Natural killer cell (primary cell): ENCODE measurements around the gene BIRC2. TPM values are rescaled to one million over a fixed set of nuclear protein-coding genes. Genes with fewer than 3 reads are reported as not detected.
A peak's percentile ranks its signal among the peaks of the same experiment; 100 is the strongest.

Source experiments
- ATAC-seq, 3 donors: fragments of 150-1000 bp in 2 of 3; fragments of 200-7000 bp in 1 of 3; cut with Tn5 transposase; 1 replicate in 1 of 3; 2 replicates in 2 of 3; pipeline ENCODE4 v1.10.0; 2021; ENCODE audit warnings: mild to moderate bottlenecking in 2 of 3, moderate library complexity in 2 of 3
- DNase-seq, 2 donors: peaks; one replicate each; pipeline versions ENCODE4 v3.0.0 to v3.0.0-alpha.2; 2013 to 2021; ENCODE audit warnings: mixed read lengths in 1 of 2
- H3K27ac ChIP-seq: one replicate; pipeline ENCODE4 v1.5.1; 2013; ENCODE audit warnings: mild to moderate bottlenecking, low read length
- H3K27me3 ChIP-seq: one replicate; pipeline ENCODE4 v1.6.1; 2013; ENCODE audit warnings: low read length; ENCODE audit not compliant: control insufficient read depth, insufficient read depth
- H3K36me3 ChIP-seq: one replicate; pipeline ENCODE4 v1.6.1; 2013; ENCODE audit warnings: low read length; ENCODE audit not compliant: control insufficient read depth, insufficient read depth
- H3K4me1 ChIP-seq: one replicate; pipeline ENCODE4 v1.6.1; 2013; ENCODE audit warnings: low read length; ENCODE audit not compliant: control insufficient read depth, insufficient read depth
- H3K4me3 ChIP-seq: one replicate; pipeline ENCODE4 v1.5.1; 2013; ENCODE audit warnings: low read length
- H3K9me3 ChIP-seq: one replicate; pipeline ENCODE4 v1.6.1; 2013; ENCODE audit warnings: low read length; ENCODE audit not compliant: control insufficient read depth, insufficient read depth
- H3K27ac Mint-ChIP-seq, 2 donors: one replicate each; pipeline ENCODE4 v1.8.0; 2022; ENCODE audit warnings: mild to moderate bottlenecking in 2 of 2, mixed read lengths in 2 of 2, moderate library complexity in 1 of 2
- H3K27me3 Mint-ChIP-seq, 2 donors: one replicate each; pipeline ENCODE4 v1.8.0; 2022; ENCODE audit warnings: low read depth in 2 of 2, mixed read lengths in 2 of 2
- H3K36me3 Mint-ChIP-seq: one replicate; pipeline ENCODE4 v1.8.0; 2022; ENCODE audit warnings: mixed read lengths
- H3K4me1 Mint-ChIP-seq, 2 donors: one replicate each; pipeline ENCODE4 v1.8.0; 2022; ENCODE audit warnings: mixed read lengths in 2 of 2
- H3K4me3 Mint-ChIP-seq: one replicate; pipeline ENCODE4 v1.8.0; 2022; ENCODE audit warnings: mild to moderate bottlenecking, moderate library complexity, mixed read lengths
- H3K9me3 Mint-ChIP-seq, 2 donors: one replicate each; pipeline ENCODE4 v1.8.0; 2022; ENCODE audit warnings: mixed read lengths in 2 of 2
- WGBS: methylation state at CpG from one replicate; pipeline ENCODE4 v1.1.7; 2013; ENCODE audit warnings: missing lambda C conversion rate; ENCODE audit not compliant: insufficient coverage; 5-methylcytosine and 5-hydroxymethylcytosine counted together
- intact Hi-C: fragments of 100-400 bp; cut with micrococcal nuclease; formaldehyde crosslinking; loops from one replicate; pipeline ENCODE4 v1.14.2; 2022
- total RNA-seq, 4 donors: library from RNA; stranded (reverse); fragments of 120-200 nt in 1 of 4; gene quantifications; one replicate each; pipeline versions ENCODE4 v1.2.3 to v1.2.4, GENCODE V29; 2013 to 2022
- TF ChIP-seq, protein P1 (sequence below): fragments of 200-600 bp; IDR thresholded peaks from one replicate; pipeline ENCODE4 v1.8.0; 2022; ENCODE audit warnings: antibody characterized with exemption

The BIRC2 gene
- total RNA-seq, 3 donors from 2014 or later (not counting 1 experiment from before 2014, with no cell fraction given): 92.2 to 146 (median 111) TPM

DNA sequence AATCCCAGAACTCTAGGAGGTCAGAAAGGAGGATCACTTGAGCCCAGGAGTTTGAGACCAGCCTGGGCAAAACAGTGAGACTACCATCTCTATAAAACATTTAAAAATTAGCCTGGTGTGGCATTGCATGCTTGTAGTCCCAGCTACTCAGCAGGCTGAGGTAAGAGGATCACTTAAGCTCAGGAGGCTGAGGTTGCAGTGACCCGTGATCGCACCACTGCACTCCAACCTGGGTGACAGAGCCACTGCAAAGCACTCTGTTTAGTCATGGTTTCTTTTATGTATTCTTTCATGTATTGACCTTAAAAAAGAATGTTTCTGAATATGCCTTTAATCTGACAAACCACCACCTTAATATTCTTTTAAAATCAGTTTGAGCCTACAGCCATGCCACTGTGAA, 52.2 kb downstream of the BIRC2 start:
- H3K27me3 ChIP-seq: no peaks in the 10 kb centered on the region
- intact Hi-C loops: no loop called here
- no peak for DNase-seq
- ATAC-seq: no peak
- H3K36me3 Mint-ChIP-seq: no peaks in the 10 kb centered on the region
- peaks cover 20 to 23% of the 10 kb centered on the region in 2 donors for H3K4me1 Mint-ChIP-seq
- no peaks in the 10 kb centered on the region for H3K9me3 ChIP-seq
- H3K4me3 Mint-ChIP-seq: no peak overlapping the region
- H3K27ac Mint-ChIP-seq: no peak overlapping the region
- WGBS: 88% methylated on average over 2 of the region's 2 CpGs
- TF ChIP-seq, protein P1, sequence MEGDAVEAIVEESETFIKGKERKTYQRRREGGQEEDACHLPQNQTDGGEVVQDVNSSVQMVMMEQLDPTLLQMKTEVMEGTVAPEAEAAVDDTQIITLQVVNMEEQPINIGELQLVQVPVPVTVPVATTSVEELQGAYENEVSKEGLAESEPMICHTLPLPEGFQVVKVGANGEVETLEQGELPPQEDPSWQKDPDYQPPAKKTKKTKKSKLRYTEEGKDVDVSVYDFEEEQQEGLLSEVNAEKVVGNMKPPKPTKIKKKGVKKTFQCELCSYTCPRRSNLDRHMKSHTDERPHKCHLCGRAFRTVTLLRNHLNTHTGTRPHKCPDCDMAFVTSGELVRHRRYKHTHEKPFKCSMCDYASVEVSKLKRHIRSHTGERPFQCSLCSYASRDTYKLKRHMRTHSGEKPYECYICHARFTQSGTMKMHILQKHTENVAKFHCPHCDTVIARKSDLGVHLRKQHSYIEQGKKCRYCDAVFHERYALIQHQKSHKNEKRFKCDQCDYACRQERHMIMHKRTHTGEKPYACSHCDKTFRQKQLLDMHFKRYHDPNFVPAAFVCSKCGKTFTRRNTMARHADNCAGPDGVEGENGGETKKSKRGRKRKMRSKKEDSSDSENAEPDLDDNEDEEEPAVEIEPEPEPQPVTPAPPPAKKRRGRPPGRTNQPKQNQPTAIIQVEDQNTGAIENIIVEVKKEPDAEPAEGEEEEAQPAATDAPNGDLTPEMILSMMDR: no peak
- H3K4me1 ChIP-seq: peaks cover 9% of the 10 kb centered on the region
- peaks cover 47% of the 10 kb centered on the region for H3K36me3 ChIP-seq
- no peak overlapping the region for H3K27ac ChIP-seq
- no peaks in the 10 kb centered on the region for H3K27me3 Mint-ChIP-seq
- no peak overlapping the region for H3K4me3 ChIP-seq
- no peaks in the 10 kb centered on the region for H3K9me3 Mint-ChIP-seq

GRCh38 chr11:102400603-102401002, 53.6 kb downstream of the BIRC2 start:
- ATAC-seq (no peak), DNase-seq (no peak)
- H3K27ac ChIP-seq: no peak overlapping the region
- H3K9me3 ChIP-seq: no peaks in the 10 kb centered on the region
- H3K27me3 ChIP-seq: no peaks in the 10 kb centered on the region
- Mint-ChIP-seq H3K9me3 (no peaks in the 10 kb centered on the region), H3K36me3 (no peaks in the 10 kb centered on the region), H3K4me1 (peaks cover 21 to 30% of the 10 kb centered on the region in 2 donors), H3K27ac (no peak overlapping the region), H3K4me3 (no peak overlapping the region), H3K27me3 (no peaks in the 10 kb centered on the region)
- H3K4me3 ChIP-seq: no peak overlapping the region
- intact Hi-C loops: no loop called here
- peaks cover 47% of the 10 kb centered on the region for H3K36me3 ChIP-seq
- WGBS: 88% methylated on average over 4 of the region's 5 CpGs
- H3K4me1 ChIP-seq: peaks cover 9% of the 10 kb centered on the region
- TF ChIP-seq, protein P1: no peak

GRCh38 chr11:102401905-102402304, 54.9 kb downstream of the BIRC2 start:
- Histone ChIP-seq H3K4me1 (peaks cover 12% of the 10 kb centered on the region), H3K9me3 (no peaks in the 10 kb centered on the region), H3K27me3 (no peaks in the 10 kb centered on the region), H3K27ac (no peak overlapping the region), H3K4me3 (no peak overlapping the region), H3K36me3 (peaks cover 37% of the 10 kb centered on the region)
- intact Hi-C loops: no loop called here
- peaks cover 21 to 34% of the 10 kb centered on the region in 2 donors for H3K4me1 Mint-ChIP-seq
- H3K36me3 Mint-ChIP-seq: no peaks in the 10 kb centered on the region
- WGBS: 91% methylated on average over 3 of the region's 3 CpGs
- ATAC-seq (no peak), DNase-seq (no peak)
- H3K4me3 Mint-ChIP-seq: no peak overlapping the region
- H3K27me3 Mint-ChIP-seq: no peaks in the 10 kb centered on the region
- H3K27ac Mint-ChIP-seq: peak overlapping the region; percentile 44 to 47
- no peaks in the 10 kb centered on the region for H3K9me3 Mint-ChIP-seq
- TF ChIP-seq, protein P1: no peak

DNA sequence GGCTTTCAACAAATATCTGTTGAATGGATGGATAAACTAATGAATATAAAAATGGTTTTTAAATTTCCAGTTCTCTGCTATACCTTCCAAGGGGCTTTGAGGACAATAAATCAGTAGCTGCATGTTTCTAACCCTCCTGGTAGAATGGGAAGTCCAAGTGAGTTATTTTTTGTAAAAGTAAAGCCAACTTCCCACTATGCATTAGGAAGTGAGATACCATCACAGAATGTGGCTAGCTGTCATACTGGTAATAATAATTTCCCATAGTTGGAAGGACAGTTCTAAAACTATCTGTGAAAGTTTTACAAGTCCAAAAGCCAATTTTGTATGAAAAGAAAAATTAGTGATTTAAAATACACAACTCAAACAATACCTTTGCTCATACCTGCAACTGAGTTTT, 55.5 kb downstream of the BIRC2 start:
- no peak overlapping the region for H3K4me3 ChIP-seq
- H3K27me3 ChIP-seq: no peaks in the 10 kb centered on the region
- no peaks in the 10 kb centered on the region for H3K9me3 ChIP-seq
- H3K36me3 ChIP-seq: peaks cover 33% of the 10 kb centered on the region
- TF ChIP-seq, protein P1: no peak
- no peak overlapping the region for H3K27ac ChIP-seq
- Mint-ChIP-seq H3K4me3 (no peak overlapping the region), H3K36me3 (no peaks in the 10 kb centered on the region), H3K27ac (peak overlapping the region; percentile 47 to 63), H3K4me1 (peaks cover 21 to 41% of the 10 kb centered on the region in 2 donors), H3K27me3 (no peaks in the 10 kb centered on the region), H3K9me3 (no peaks in the 10 kb centered on the region)
- intact Hi-C loops: no loop called here
- no peak for DNase-seq
- H3K4me1 ChIP-seq: peaks cover 15% of the 10 kb centered on the region
- no peak for ATAC-seq
